ENCODE data around the gene C10orf120. TPM values are rescaled to one million over a fixed set of nuclear protein-coding genes. Genes with fewer than 3 reads are reported as not detected.

Gene C10orf120
- total RNA-seq, 3 donors from 2014 or later = not detected

GRCh38 chr10:122669842-122670241 is 29.8 kb downstream of the C10orf120 start:
- intact Hi-C loops (cut with DNase I, micrococcal nuclease) = no loop called here
- no peak for ATAC-seq
- no peaks in the 10 kb centered on the region for H3K4me1 ChIP-seq (ENCODE audit: low read depth)
- H3K36me3 ChIP-seq (ENCODE audit: low read depth) = no peaks in the 10 kb centered on the region
- TF ChIP-seq CTCF (IDR thresholded peaks at IDR 0.05) = no peak
- no peak overlapping the region for H3K4me3 ChIP-seq
- H3K9me3 ChIP-seq = no peaks in the 10 kb centered on the region
- DNase-seq = no peak

- no peaks in the 10 kb centered on the region for H3K4me1 ChIP-seq (ENCODE audit: low read depth)
- TF ChIP-seq CTCF (IDR thresholded peaks at IDR 0.05) = no peak
- intact Hi-C loops (cut with DNase I, micrococcal nuclease) = no loop called here
- ATAC-seq = no peak
- no peaks in the 10 kb centered on the region for H3K36me3 ChIP-seq (ENCODE audit: low read depth)
- H3K4me3 ChIP-seq = no peak overlapping the region
- no peak for DNase-seq
- H3K9me3 ChIP-seq = no peaks in the 10 kb centered on the region
These were observed 30.6 kb downstream of the C10orf120 start for GRCh38 chr10:122669045-122669444.

GRCh38 chr10:122665946-122666345 is 33.7 kb downstream of the C10orf120 start:
- no peak for ATAC-seq
- no peaks in the 10 kb centered on the region for H3K9me3 ChIP-seq
- no peak for DNase-seq
- no peaks in the 10 kb centered on the region for H3K4me1 ChIP-seq (ENCODE audit: low read depth)
- no peak for TF ChIP-seq CTCF (IDR thresholded peaks at IDR 0.05)
- intact Hi-C loops (cut with DNase I, micrococcal nuclease) = no loop called here
- no peaks in the 10 kb centered on the region for H3K36me3 ChIP-seq (ENCODE audit: low read depth)
- H3K4me3 ChIP-seq = no peak overlapping the region

GRCh38 chr10:122665329-122665860 is 34.3 kb downstream of the C10orf120 start:
- H3K4me3 ChIP-seq = no peak overlapping the region
- no peaks in the 10 kb centered on the region for H3K4me1 ChIP-seq (ENCODE audit: low read depth)
- TF ChIP-seq CTCF (IDR thresholded peaks at IDR 0.05) = no peak
- no peaks in the 10 kb centered on the region for H3K9me3 ChIP-seq
- no peak for ATAC-seq
- intact Hi-C loops (cut with DNase I, micrococcal nuclease) = no loop called here
- no peaks in the 10 kb centered on the region for H3K36me3 ChIP-seq (ENCODE audit: low read depth)
- DNase-seq = no peak

GRCh38 chr10:122664501-122664900 is 35.1 kb downstream of the C10orf120 start:
- DNase-seq (no peak), ATAC-seq (no peak)
- intact Hi-C loops (cut with DNase I, micrococcal nuclease) = no loop called here
- no peaks in the 10 kb centered on the region for H3K36me3 ChIP-seq (ENCODE audit: low read depth)
- no peaks in the 10 kb centered on the region for H3K4me1 ChIP-seq (ENCODE audit: low read depth)
- no peak overlapping the region for H3K4me3 ChIP-seq
- no peak for TF ChIP-seq CTCF (IDR thresholded peaks at IDR 0.05)
- no peaks in the 10 kb centered on the region for H3K9me3 ChIP-seq
